ENCODE measurements around the gene TBC1D5.
"Not testable (repeated sequence)": the region's sequence is repeated elsewhere in the genome, so short reads cannot be mapped to it uniquely, and the experiment has no call there.

TBC1D5 gene

GRCh38 chr3:17154221-17154620, 588.2 kb downstream of the TBC1D5 start:
- DNase-seq: no peak

GRCh38 chr3:17153209-17153608, 589.2 kb downstream of the TBC1D5 start:
- no peak for DNase-seq

GRCh38 chr3:17151598-17152373, 590.6 kb downstream of the TBC1D5 start:
- no peak for DNase-seq

GRCh38 chr3:17149076-17149475, 593.4 kb downstream of the TBC1D5 start:
- no peak for DNase-seq

- DNase-seq: no peak
Measured at GRCh38 chr3:17144665-17144993, 597.8 kb downstream of the TBC1D5 start.

- no peak for DNase-seq
Measured at GRCh38 chr3:17143893-17144664, 598.4 kb downstream of the TBC1D5 start.

- DNase-seq: no peak
Measured at GRCh38 chr3:17142516-17142915, 599.9 kb downstream of the TBC1D5 start.

GRCh38 chr3:17141699-17142098, 600.7 kb downstream of the TBC1D5 start:
- no peak for DNase-seq

- DNase-seq: no peak
Measured at GRCh38 chr3:17140670-17141505, 601.5 kb downstream of the TBC1D5 start.

- DNase-seq: no peak
Measured at GRCh38 chr3:17138246-17139039, 604.0 kb downstream of the TBC1D5 start.

- DNase-seq: no peak
Measured at GRCh38 chr3:17137321-17137826, 605.1 kb downstream of the TBC1D5 start.

GRCh38 chr3:17136136-17136721, 606.2 kb downstream of the TBC1D5 start:
- DNase-seq: no peak

- no peak for DNase-seq
Measured at GRCh38 chr3:17135696-17136095, 606.7 kb downstream of the TBC1D5 start.

- no peak for DNase-seq
Measured at GRCh38 chr3:17133632-17134545, 608.5 kb downstream of the TBC1D5 start.

GRCh38 chr3:17132286-17133115, 609.9 kb downstream of the TBC1D5 start:
- DNase-seq: no peak

GRCh38 chr3:17130956-17131355, 611.5 kb downstream of the TBC1D5 start:
- DNase-seq: no peak

- DNase-seq: no peak
Measured at GRCh38 chr3:17129556-17129955, 612.9 kb downstream of the TBC1D5 start.

- not testable (repeated sequence) for DNase-seq
Measured at GRCh38 chr3:17128671-17129070, 613.8 kb downstream of the TBC1D5 start.

GRCh38 chr3:17125738-17126442, 616.5 kb downstream of the TBC1D5 start:
- no peak for DNase-seq
